HEK293 (cell line): Measurements from ENCODE around the gene FASN.

Experiments
- CTCF ChIA-PET: fragments of 350-600 bp; formaldehyde crosslinking; extraction: SDS; loops from one replicate; lab custom pipeline; 2021; ENCODE audit warnings: antibody characterized with exemption; lab: Yijun Ruan, JAX
- POLR2A ChIA-PET: fragments of 300-600 bp; formaldehyde crosslinking; extraction: SDS; loops from one replicate; lab custom pipeline; 2020; ENCODE audit warnings: antibody characterized with exemption, inconsistent platforms; lab: Yijun Ruan, JAX
- H3K27ac ChIP-seq: fragments of 200-500 bp; sonication (Bioruptor generic); 2 replicates; pipeline ENCODE4 v1.5.1; 2014; ENCODE audit warnings: low read depth, low read length, control low read depth, inconsistent platforms; ENCODE audit errors: extremely low read depth
- H3K36me3 ChIP-seq, 2 experiments: fragments of 200-500 bp in 1 of 2; sonication (Bioruptor generic) in 1 of 2; 1 replicate in 1 of 2; 2 replicates in 1 of 2; pipeline ENCODE4 v1.5.1; 2014 to 2017; ENCODE audit warnings: inconsistent platforms in 2 of 2, low read length in 2 of 2; ENCODE audit not compliant: control insufficient read depth in 2 of 2, insufficient read depth in 1 of 2
- H3K4me1 ChIP-seq: fragments of 200-500 bp; sonication (Bioruptor generic); 2 replicates; pipeline ENCODE4 v1.5.1; 2014; ENCODE audit warnings: mild to moderate bottlenecking, low read length, inconsistent platforms; ENCODE audit not compliant: control insufficient read depth, insufficient read depth
- H3K4me3 ChIP-seq: 2 replicates; pipeline ENCODE4 v1.5.1; 2011; ENCODE audit warnings: low read depth, mild to moderate bottlenecking, control low read depth, low read length, moderate library complexity
- H3K9me3 ChIP-seq: fragments of 200-500 bp; sonication (Bioruptor generic); 2 replicates; pipeline ENCODE4 v1.5.1; 2014; ENCODE audit warnings: low read depth, low read length, inconsistent platforms; ENCODE audit not compliant: control insufficient read depth, insufficient read depth
- HOXC10 ChIP-seq: sonication (generic); formaldehyde crosslinking; IDR thresholded peaks from 2 replicates; pipeline ENCODE4 v1.8.1; 2023; ENCODE audit warnings: mild to moderate bottlenecking, missing genetic modification reagents
- IKZF3 ChIP-seq: fragments of 450-650 bp; IDR thresholded peaks from 2 replicates; pipeline ENCODE4 v1.5.0; 2018; ENCODE audit warnings: missing biosample characterization, mild to moderate bottlenecking, missing genetic modification characterization, moderate library complexity
- KLF10 ChIP-seq: fragments of 450-650 bp; IDR thresholded peaks from 2 replicates; pipeline ENCODE4 v1.5.1; 2018; ENCODE audit warnings: missing biosample characterization, mild to moderate bottlenecking, missing genetic modification characterization
- OVOL3 ChIP-seq: fragments of 450-650 bp; formaldehyde crosslinking; IDR thresholded peaks from 2 replicates; pipeline ENCODE4 v1.5.1; 2016; ENCODE audit warnings: missing biosample characterization, missing genetic modification characterization
- SETDB1 ChIP-seq: IDR thresholded peaks from one replicate; pipeline ENCODE4 v1.6.1; 2017; ENCODE audit warnings: mild to moderate bottlenecking, low read length, moderate library complexity, mixed read lengths; ENCODE audit not compliant: insufficient read length
- SP2 ChIP-seq: fragments of 450-650 bp; formaldehyde crosslinking; IDR thresholded peaks from 2 replicates; pipeline ENCODE4 v1.5.1; 2016; ENCODE audit warnings: missing biosample characterization, missing genetic modification characterization
- ZBTB11 ChIP-seq: fragments of 450-650 bp; formaldehyde crosslinking; conservative IDR thresholded peaks from 2 replicates; pipeline ENCODE4 v1.5.1; 2016; ENCODE audit warnings: low read depth, missing biosample characterization, missing genetic modification characterization
- ZBTB20 ChIP-seq: fragments of 450-650 bp; formaldehyde crosslinking; IDR thresholded peaks from 2 replicates; pipeline ENCODE4 v1.5.1; 2016; ENCODE audit warnings: missing biosample characterization, missing genetic modification characterization
- ZBTB44 ChIP-seq: fragments of 450-650 bp; IDR thresholded peaks from 2 replicates; pipeline ENCODE4 v1.5.1; 2018; ENCODE audit warnings: missing biosample characterization, mild to moderate bottlenecking, missing genetic modification characterization
- ZEB2 ChIP-seq: fragments of 450-650 bp; formaldehyde crosslinking; IDR thresholded peaks from 2 replicates; pipeline ENCODE4 v1.5.1; 2016; ENCODE audit warnings: missing biosample characterization, missing genetic modification characterization
- ZNF184 ChIP-seq: fragments of 450-650 bp; IDR thresholded peaks from 2 replicates; pipeline ENCODE4 v1.5.1; 2018; ENCODE audit warnings: missing biosample characterization, mild to moderate bottlenecking, missing genetic modification characterization
- ZNF37A ChIP-seq: fragments of 450-650 bp; IDR thresholded peaks from 2 replicates; pipeline ENCODE4 v1.5.1; 2018; ENCODE audit warnings: missing biosample characterization, missing genetic modification characterization
- ZNF449 ChIP-seq: fragments of 450-650 bp; formaldehyde crosslinking; IDR thresholded peaks from 2 replicates; pipeline ENCODE4 v1.5.1; 2017; ENCODE audit warnings: missing biosample characterization, mild to moderate bottlenecking, missing genetic modification characterization, moderate library complexity
- ZNF561 ChIP-seq: fragments of 450-650 bp; IDR thresholded peaks from 2 replicates; pipeline ENCODE4 v1.5.1; 2018; ENCODE audit warnings: missing biosample characterization, missing genetic modification characterization, borderline replicate concordance
- ZNF596 ChIP-seq: fragments of 450-650 bp; IDR thresholded peaks from 2 replicates; pipeline ENCODE4 v1.5.0; 2018; ENCODE audit warnings: missing biosample characterization, mild to moderate bottlenecking, missing genetic modification characterization, moderate library complexity
- ZNF660 ChIP-seq: fragments of 450-650 bp; IDR thresholded peaks from 2 replicates; pipeline ENCODE4 v1.5.1; 2018; ENCODE audit warnings: missing biosample characterization, mild to moderate bottlenecking, missing genetic modification characterization
- ZNF677 ChIP-seq: fragments of 450-650 bp; IDR thresholded peaks from 2 replicates; pipeline ENCODE4 v1.5.0; 2018; ENCODE audit warnings: missing biosample characterization, mild to moderate bottlenecking, missing genetic modification characterization, moderate library complexity
- ZSCAN30 ChIP-seq: fragments of 450-650 bp; IDR thresholded peaks from 2 replicates; pipeline ENCODE4 v1.5.1; 2018; ENCODE audit warnings: missing biosample characterization, mild to moderate bottlenecking, missing genetic modification characterization, moderate library complexity
- TF ChIP-seq, protein P1 (sequence below): fragments of 450-650 bp; formaldehyde crosslinking; IDR thresholded peaks from 2 replicates; pipeline ENCODE4 v1.5.1; 2016; ENCODE audit warnings: missing biosample characterization, missing genetic modification characterization
- TF ChIP-seq, protein P2 (sequence below): fragments of 450-650 bp; formaldehyde crosslinking; IDR thresholded peaks from 2 replicates; pipeline ENCODE4 v1.5.1; 2016; ENCODE audit warnings: missing biosample characterization, missing genetic modification characterization

FASN gene

DNA sequence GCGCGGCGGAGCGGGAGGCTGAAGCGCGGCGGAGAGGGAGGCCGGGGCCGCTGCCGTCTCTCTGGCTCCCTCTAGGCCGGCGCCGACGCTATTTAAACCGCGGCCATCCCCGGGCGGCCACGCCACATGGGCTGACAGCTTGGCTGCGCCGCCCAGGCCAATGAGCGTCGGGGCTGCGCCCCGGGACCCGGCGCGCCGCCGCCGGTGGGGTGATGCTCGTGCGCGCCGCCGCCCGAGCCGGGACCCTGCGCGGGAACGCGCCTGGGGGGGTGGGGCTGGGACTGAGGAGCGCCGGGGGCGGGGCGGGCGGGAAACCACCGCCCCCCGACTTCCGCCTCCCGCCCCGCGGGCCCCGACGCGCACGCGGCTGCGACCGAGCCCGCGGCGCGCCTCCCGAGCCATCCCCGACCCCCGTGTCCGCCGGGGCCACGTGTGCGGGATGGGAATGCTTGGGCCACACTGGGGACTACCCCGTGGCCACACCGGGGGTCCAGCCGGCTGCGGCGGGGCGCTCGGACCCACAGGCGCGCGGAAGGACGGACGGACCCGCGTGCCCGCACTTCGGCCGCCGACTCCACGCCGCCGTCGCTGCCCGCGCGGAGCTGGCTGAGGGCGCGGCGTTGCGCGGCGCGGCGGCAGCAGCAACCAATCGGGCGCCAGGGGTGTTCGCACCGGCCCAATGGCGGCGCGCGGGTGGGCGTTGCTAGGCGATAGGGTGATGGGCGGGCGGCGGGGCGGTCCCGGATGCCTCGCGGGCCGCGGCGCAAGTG, at the start of gene FASN:
Gene FASN (minus strand): TSS at position 68 of the 770 bp plus-strand sequence. CDS start 1,791 bp downstream, outside the sequence.
- H3K27ac ChIP-seq: peak within 1 kb of the TSS; percentile 99
- TF ChIP-seq ZNF37A (tag by site-specific recombination) (peak; percentile 11; the same call in 1 of the 2 replicates), HOXC10 (CRISPR knock-in tag) (0 out of 2 replicates have a peak, but pooled peaks have one; percentile 81), ZBTB44 (tag by site-specific recombination) (peak; percentile 40; the same call in 1 of the 2 replicates), SETDB1 (no peak), ZEB2 (no peak), ZBTB11 (tag by site-specific recombination) (0 out of 2 replicates have a peak, but pooled peaks have one; percentile 6), ZNF660 (tag by site-specific recombination) (peak; percentile 30), KLF10 (peak; percentile 96), SP2 (tag by site-specific recombination) (peak; percentile 60), ZSCAN30 (tag by site-specific recombination) (peak; percentile 18), OVOL3 (tag by site-specific recombination) (no peak), IKZF3 (peak; percentile 59; the same call in 1 of the 2 replicates), ZNF561 (tag by site-specific recombination) (0 out of 2 replicates have a peak, but pooled peaks have one; percentile 3), ZNF184 (0 out of 2 replicates have a peak, but pooled peaks have one; percentile 10), ZNF449 (tag by site-specific recombination) (no peak), ZBTB20 (tag by site-specific recombination) (peak; percentile 49; the same call in 1 of the 2 replicates), ZNF596 (tag by site-specific recombination) (peak; percentile 8; the same call in 1 of the 2 replicates), ZNF677 (peak; percentile 40; the same call in 1 of the 2 replicates)
- TF ChIP-seq, protein P1, sequence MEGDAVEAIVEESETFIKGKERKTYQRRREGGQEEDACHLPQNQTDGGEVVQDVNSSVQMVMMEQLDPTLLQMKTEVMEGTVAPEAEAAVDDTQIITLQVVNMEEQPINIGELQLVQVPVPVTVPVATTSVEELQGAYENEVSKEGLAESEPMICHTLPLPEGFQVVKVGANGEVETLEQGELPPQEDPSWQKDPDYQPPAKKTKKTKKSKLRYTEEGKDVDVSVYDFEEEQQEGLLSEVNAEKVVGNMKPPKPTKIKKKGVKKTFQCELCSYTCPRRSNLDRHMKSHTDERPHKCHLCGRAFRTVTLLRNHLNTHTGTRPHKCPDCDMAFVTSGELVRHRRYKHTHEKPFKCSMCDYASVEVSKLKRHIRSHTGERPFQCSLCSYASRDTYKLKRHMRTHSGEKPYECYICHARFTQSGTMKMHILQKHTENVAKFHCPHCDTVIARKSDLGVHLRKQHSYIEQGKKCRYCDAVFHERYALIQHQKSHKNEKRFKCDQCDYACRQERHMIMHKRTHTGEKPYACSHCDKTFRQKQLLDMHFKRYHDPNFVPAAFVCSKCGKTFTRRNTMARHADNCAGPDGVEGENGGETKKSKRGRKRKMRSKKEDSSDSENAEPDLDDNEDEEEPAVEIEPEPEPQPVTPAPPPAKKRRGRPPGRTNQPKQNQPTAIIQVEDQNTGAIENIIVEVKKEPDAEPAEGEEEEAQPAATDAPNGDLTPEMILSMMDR (tag by site-specific recombination): peak; percentile 69; the same call in 1 of the 2 replicates
- TF ChIP-seq, protein P2, sequence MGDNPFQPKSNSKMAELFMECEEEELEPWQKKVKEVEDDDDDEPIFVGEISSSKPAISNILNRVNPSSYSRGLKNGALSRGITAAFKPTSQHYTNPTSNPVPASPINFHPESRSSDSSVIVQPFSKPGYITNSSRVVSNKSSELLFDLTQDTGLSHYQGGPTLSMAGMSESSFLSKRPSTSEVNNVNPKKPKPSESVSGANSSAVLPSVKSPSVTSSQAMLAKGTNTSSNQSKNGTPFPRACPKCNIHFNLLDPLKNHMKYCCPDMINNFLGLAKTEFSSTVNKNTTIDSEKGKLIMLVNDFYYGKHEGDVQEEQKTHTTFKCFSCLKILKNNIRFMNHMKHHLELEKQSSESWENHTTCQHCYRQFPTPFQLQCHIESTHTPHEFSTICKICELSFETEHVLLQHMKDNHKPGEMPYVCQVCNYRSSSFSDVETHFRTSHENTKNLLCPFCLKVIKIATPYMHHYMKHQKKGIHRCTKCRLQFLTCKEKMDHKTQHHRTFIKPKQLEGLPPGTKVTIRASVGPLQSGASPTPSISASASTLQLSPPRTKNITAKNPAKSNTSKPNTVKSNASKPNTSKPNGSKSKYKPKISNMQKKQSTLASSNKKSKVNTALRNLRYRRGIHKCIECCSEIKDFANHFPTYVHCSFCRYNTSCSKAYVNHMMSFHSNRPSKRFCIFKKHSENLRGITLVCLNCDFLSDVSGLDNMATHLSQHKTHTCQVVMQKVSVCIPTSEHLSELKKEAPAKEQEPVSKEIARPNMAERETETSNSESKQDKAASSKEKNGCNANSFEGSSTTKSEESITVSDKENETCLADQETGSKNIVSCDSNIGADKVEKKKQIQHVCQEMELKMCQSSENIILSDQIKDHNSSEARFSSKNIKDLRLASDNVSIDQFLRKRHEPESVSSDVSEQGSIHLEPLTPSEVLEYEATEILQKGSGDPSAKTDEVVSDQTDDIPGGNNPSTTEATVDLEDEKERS (tag by site-specific recombination): no peak
- TF ChIP-seq, all 188 proteins: peak for 15
- ChIA-PET POLR2A (interaction anchor here (0.6 to 3.9 kb wide), 18 partner anchors 8 to 265 kb away, joined by 3 to 18 read pairs (median 4); partner anchors contain the start of genes CENPX, DCXR, GPS1 and LRRC45), CTCF (interaction anchor here (0.6 to 1.1 kb wide), 4 partner anchors 57 to 385 kb away, joined by 3 to 5 read pairs (median 4); partner anchors contain the start of gene DCXR)
- Histone ChIP-seq H3K36me3 (peaks cover 8 to 35% of the 10 kb centered on the region in 2 experiments; a peak in 2 of 3 replicates), H3K9me3 (no peaks in the 10 kb centered on the region), H3K4me1 (0 out of 2 replicates have a peak, but pooled peaks cover 7% of the 10 kb centered on the region), H3K4me3 (peak within 1 kb of the TSS; percentile 84)
